GM12872 (cell line): ENCODE results near the gene PSAPL1.

ENCODE experiments used
- CTCF ChIP-seq: IDR thresholded peaks from 3 replicates; pipeline ENCODE4 v1.5.1; 2011; ENCODE audit warnings: low read depth, mild to moderate bottlenecking, low read length, moderate library complexity; ENCODE audit not compliant: insufficient read depth

PSAPL1 gene

GRCh38 chr4:7381890-7382633, 52.7 kb downstream of the PSAPL1 start:
- TF ChIP-seq CTCF: no peak

GRCh38 chr4:7381221-7381889, 53.4 kb downstream of the PSAPL1 start:
- 0 out of 3 replicates have a peak, but pooled peaks have one; percentile 1 for TF ChIP-seq CTCF
